Mesenchymal stem cell (in vitro differentiated cells and primary cell): Measurements from ENCODE around the gene NBPF1.
"Not testable (repeated sequence)": the region's sequence is repeated elsewhere in the genome, so short reads cannot be mapped to it uniquely, and the experiment has no call there.

Source experiments
- DNase-seq: peaks from one replicate; pipeline ENCODE4 v3.0.0-alpha.2; 2013
- H2AFZ ChIP-seq: one replicate; pipeline ENCODE4 v1.6.1; 2013; ENCODE audit warnings: low read depth, mild to moderate bottlenecking, control low read depth, inconsistent platforms, low read length, moderate library complexity
- H2AK5ac ChIP-seq: 2 replicates; pipeline ENCODE4 v1.6.1; 2013; ENCODE audit warnings: low read length, moderate library complexity, mild to moderate bottlenecking, inconsistent platforms; ENCODE audit not compliant: severe bottlenecking
- H2BK120ac ChIP-seq: one replicate; pipeline ENCODE4 v1.6.1; 2013; ENCODE audit warnings: low read depth, mild to moderate bottlenecking, inconsistent platforms, low read length, moderate library complexity
- H2BK12ac ChIP-seq, 2 experiments: one replicate each; pipeline ENCODE4 v1.6.1; 2013; ENCODE audit warnings: inconsistent platforms in 2 of 2, low read length in 2 of 2, mild to moderate bottlenecking in 2 of 2, moderate library complexity in 2 of 2, control low read depth in 1 of 2
- H2BK15ac ChIP-seq: one replicate; pipeline ENCODE4 v1.6.1; 2013; ENCODE audit warnings: mild to moderate bottlenecking, low read depth, inconsistent platforms; ENCODE audit not compliant: poor library complexity, severe bottlenecking
- H2BK5ac ChIP-seq: 2 replicates; pipeline ENCODE4 v1.6.1; 2013; ENCODE audit warnings: low read depth, mild to moderate bottlenecking, low read length, control low read depth, inconsistent platforms; ENCODE audit not compliant: poor library complexity, severe bottlenecking
- H3K14ac ChIP-seq, 2 experiments: one replicate each; pipeline ENCODE4 v1.6.1; 2013; ENCODE audit warnings: inconsistent platforms in 2 of 2, low read length in 2 of 2, control low read depth in 1 of 2, mild to moderate bottlenecking in 1 of 2, moderate library complexity in 1 of 2
- H3K18ac ChIP-seq, 2 experiments: one replicate each; pipeline ENCODE4 v1.6.1; 2013; ENCODE audit warnings: inconsistent platforms in 2 of 2, low read length in 2 of 2, control low read depth in 1 of 2, low read depth in 1 of 2, mild to moderate bottlenecking in 1 of 2
- H3K23ac ChIP-seq, 2 experiments: one replicate each; pipeline ENCODE4 v1.6.1; 2013; ENCODE audit warnings: inconsistent platforms in 2 of 2, low read length in 2 of 2, mild to moderate bottlenecking in 2 of 2, moderate library complexity in 2 of 2, control low read depth in 1 of 2
- H3K27ac ChIP-seq: 2 replicates; pipeline ENCODE4 v1.5.1; 2013; ENCODE audit warnings: mild to moderate bottlenecking, moderate library complexity, low read length, control low read depth, inconsistent platforms; ENCODE audit not compliant: poor library complexity, severe bottlenecking
- H3K27me3 ChIP-seq, 2 experiments: 2 replicates each; pipeline versions ENCODE4 v1.6.1 to v1.7.0; 2013; ENCODE audit warnings: low read length in 2 of 2, mild to moderate bottlenecking in 2 of 2, moderate library complexity in 2 of 2, control low read depth in 1 of 2, inconsistent platforms in 1 of 2; ENCODE audit not compliant: control insufficient read depth in 1 of 2, insufficient read depth in 1 of 2
- H3K36me3 ChIP-seq, 2 experiments: 2 replicates each; pipeline versions ENCODE4 v1.6.1 to v1.7.0; 2013; ENCODE audit warnings: low read length in 2 of 2, control low read depth in 1 of 2, inconsistent platforms in 1 of 2, low read depth in 1 of 2, mild to moderate bottlenecking in 1 of 2; ENCODE audit not compliant: insufficient read depth in 2 of 2, control insufficient read depth in 1 of 2
- H3K4ac ChIP-seq, 2 experiments: one replicate each; pipeline ENCODE4 v1.6.1; 2013; ENCODE audit warnings: inconsistent platforms in 2 of 2, low read length in 2 of 2, mild to moderate bottlenecking in 2 of 2, moderate library complexity in 2 of 2, control low read depth in 1 of 2, low read depth in 1 of 2
- H3K4me1 ChIP-seq: 2 replicates; pipeline ENCODE4 v1.6.1; 2013; ENCODE audit warnings: low read depth, low read length, control low read depth; ENCODE audit not compliant: control insufficient read depth, insufficient read depth
- H3K4me2 ChIP-seq: 2 replicates; pipeline ENCODE4 v1.6.1; 2013; ENCODE audit warnings: low read length, mild to moderate bottlenecking, inconsistent platforms; ENCODE audit not compliant: poor library complexity, severe bottlenecking
- H3K4me3 ChIP-seq, 2 experiments: 2 replicates each; pipeline versions ENCODE4 v1.5.1 to v1.7.0; 2013; ENCODE audit warnings: low read length in 2 of 2, mild to moderate bottlenecking in 2 of 2, control low read depth in 1 of 2, low read depth in 1 of 2; ENCODE audit not compliant: insufficient read depth in 1 of 2
- H3K79me1 ChIP-seq: replicated peaks from 2 replicates; pipeline ENCODE4 v1.6.1; 2013; ENCODE audit warnings: mild to moderate bottlenecking, control low read depth, low read length, inconsistent platforms; ENCODE audit not compliant: poor library complexity, severe bottlenecking
- H3K9ac ChIP-seq: 2 replicates; pipeline ENCODE4 v1.7.0; 2013; ENCODE audit warnings: mild to moderate bottlenecking, low read length, moderate library complexity
- H3K9me3 ChIP-seq: 2 replicates; pipeline ENCODE4 v1.7.0; 2013; ENCODE audit warnings: mild to moderate bottlenecking, low read length; ENCODE audit not compliant: control insufficient read depth
- H4K8ac ChIP-seq: one replicate; pipeline ENCODE4 v1.6.1; 2013; ENCODE audit warnings: inconsistent platforms, mild to moderate bottlenecking, low read length, moderate library complexity
- H4K91ac ChIP-seq: one replicate; pipeline ENCODE4 v1.6.1; 2013; ENCODE audit warnings: mild to moderate bottlenecking, low read length, inconsistent platforms
- WGBS: methylation state at CpG from one replicate; pipeline ENCODE4 v1.1.7; 2013; ENCODE audit warnings: mixed read lengths; 5-methylcytosine and 5-hydroxymethylcytosine counted together

NBPF1 gene

DNA sequence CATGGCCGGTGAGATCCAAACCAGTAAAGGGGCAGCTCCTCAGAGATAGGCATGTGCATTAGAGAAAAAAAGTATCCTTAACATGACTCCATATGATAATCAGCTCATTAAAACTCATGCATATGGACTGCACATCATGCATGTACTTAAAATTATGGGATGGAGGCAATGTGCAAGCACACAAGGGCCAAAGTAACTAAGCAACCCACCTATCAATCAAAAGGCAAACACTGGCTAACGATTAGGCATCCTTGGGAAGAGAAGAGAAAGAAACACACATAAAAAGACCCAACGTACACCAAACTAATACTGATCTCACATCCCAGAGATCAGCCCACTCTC lies 94.5 kb downstream of the NBPF1 start:
- not testable (repeated sequence) for H2BK120ac ChIP-seq, H2AK5ac ChIP-seq, H3K23ac ChIP-seq, H3K4me1 ChIP-seq, H3K9me3 ChIP-seq, H3K14ac ChIP-seq, H2BK12ac ChIP-seq, H4K8ac ChIP-seq, H3K4ac ChIP-seq, H3K79me1 ChIP-seq, H3K4me2 ChIP-seq, H3K27ac ChIP-seq, H4K91ac ChIP-seq, H3K18ac ChIP-seq, H2AFZ ChIP-seq, H3K4me3 ChIP-seq, H3K36me3 ChIP-seq, H2BK15ac ChIP-seq, H2BK5ac ChIP-seq, DNase-seq, H3K9ac ChIP-seq
- peaks cover 32 to 53% of the 10 kb centered on the region in 2 experiments for H3K27me3 ChIP-seq
- 67% methylated on average over 1 of the region's 3 CpGs for WGBS

- H3K4ac ChIP-seq, DNase-seq, H2AK5ac ChIP-seq, H4K91ac ChIP-seq, H3K79me1 ChIP-seq, H3K4me1 ChIP-seq, H3K4me3 ChIP-seq, H3K23ac ChIP-seq, H3K18ac ChIP-seq, H4K8ac ChIP-seq, H2BK15ac ChIP-seq, H3K14ac ChIP-seq, H3K27ac ChIP-seq, H2BK5ac ChIP-seq, H3K9me3 ChIP-seq, H3K9ac ChIP-seq, H3K36me3 ChIP-seq, H2BK12ac ChIP-seq, H3K4me2 ChIP-seq, H2AFZ ChIP-seq, H2BK120ac ChIP-seq: not testable (repeated sequence)
- 65% methylated on average over 4 of the region's 5 CpGs for WGBS
- peaks cover 25 to 41% of the 10 kb centered on the region in 2 experiments for H3K27me3 ChIP-seq
These were observed 96.5 kb downstream of the NBPF1 start for GRCh38 chr1:16516694-16517410.

- H3K79me1 ChIP-seq, H2BK12ac ChIP-seq, H2AFZ ChIP-seq, H3K4me1 ChIP-seq, H3K14ac ChIP-seq, H3K9me3 ChIP-seq, H3K4ac ChIP-seq, H2AK5ac ChIP-seq, H3K36me3 ChIP-seq, H3K23ac ChIP-seq, H2BK15ac ChIP-seq: not testable (repeated sequence)
- Histone ChIP-seq H3K27ac (peak within 1 kb of the TSS; percentile 85), H3K18ac (peak within 1 kb of the TSS; percentile 80 to 86), H3K4me3 (peak within 1 kb of the TSS in 1 of 2 experiments; percentile 63), H2BK120ac (peak within 1 kb of the TSS; percentile 73), H3K4me2 (peak within 1 kb of the TSS; percentile 14), H3K9ac (peak within 1 kb of the TSS; percentile 87), H4K8ac (peak within 1 kb of the TSS; percentile 77), H4K91ac (peak within 1 kb of the TSS; percentile 86), H2BK5ac (peak within 1 kb of the TSS; percentile 100), H3K27me3 (peaks cover 4 to 18% of the 10 kb centered on the region in 2 experiments)
- DNase-seq, result peak; percentile 86
- under 1% methylated on average over 24 of the region's 40 CpGs for WGBS
These were observed 99.0 kb downstream of the NBPF1 start, which contains the start of gene RNU1-1 for GRCh38 chr1:16514107-16515055. Gene RNU1-1, minus strand, starts transcription at chr1:16514285.
